ENCODE measurements around the gene TCAP. TPM values are rescaled to one million over a fixed set of nuclear protein-coding genes. Genes with fewer than 3 reads are reported as not detected.

The TCAP gene
- polyA plus RNA-seq, 3 donors = 1.3 TPM; not detected in 2

DNA sequence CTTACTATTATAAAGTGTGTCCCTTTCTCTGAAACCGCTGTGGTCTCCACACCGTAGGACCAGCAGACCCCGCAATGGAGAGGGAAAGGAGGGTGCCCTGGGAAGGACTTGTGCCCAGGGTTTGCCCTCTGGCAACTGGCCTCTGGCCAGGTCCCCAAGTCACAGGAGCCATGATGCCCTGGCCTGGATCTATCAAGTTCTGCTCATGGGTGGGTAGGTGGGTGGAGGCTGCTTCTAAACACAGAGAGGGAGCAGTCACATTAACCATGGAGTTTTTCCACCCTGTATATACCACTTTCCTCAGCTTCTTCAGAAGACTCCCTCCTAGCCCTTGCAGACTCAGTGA lies 48.1 kb upstream of the TCAP start:
- no peak for DNase-seq
- peaks cover 0 to 3% (median 0%) of the 10 kb centered on the region in 7 donors for H3K9me3 Mint-ChIP-seq
- no peaks in the 10 kb centered on the region for H3K36me3 Mint-ChIP-seq
- H2AFZ ChIP-seq (ENCODE audit: insufficient read depth, low read depth, low read length, poor library complexity, severe bottlenecking) = peak overlapping the region; percentile 77
- H3K27me3 ChIP-seq (ENCODE audit: control insufficient read depth in 2 of 2, insufficient read depth in 2 of 2, low read length in 2 of 2) = peaks cover 9 to 51% of the 10 kb centered on the region in 2 donors
- intact Hi-C loops (cut with micrococcal nuclease) = no loop called here
- H4K20me1 ChIP-seq (ENCODE audit: insufficient read depth, low read length) = no peaks in the 10 kb centered on the region
- peaks cover 42 to 84% (median 66%) of the 10 kb centered on the region in 3 donors for H3K27me3 Mint-ChIP-seq (ENCODE audit: low read depth in 3 of 3)
- peak overlapping the region in 1 of 3 experiments; percentile 79 for H3K4me3 ChIP-seq (replicated peaks in 1 of 3; ENCODE audit: low read depth in 2 of 3, low read length in 3 of 3)
- H3K36me3 ChIP-seq (replicated peaks in 1 of 2; ENCODE audit: control insufficient read depth in 1 of 2, insufficient read depth in 2 of 2, low read length in 2 of 2) = no peaks in the 10 kb centered on the region
- H3K4me3 Mint-ChIP-seq = peak overlapping the region; percentile 70 to 73
- peak overlapping the region; percentile 84 for H3K4me2 ChIP-seq (replicated peaks; ENCODE audit: extremely low read depth, low read length, poor library complexity, severe bottlenecking)
- H3K4me1 Mint-ChIP-seq = peaks cover 15% of the 10 kb centered on the region
- no peak overlapping the region for H3K27ac ChIP-seq (ENCODE audit: low read depth in 1 of 2, low read length in 2 of 2)
- 40% methylated on average over 1 of the region's 3 CpGs for WGBS (ENCODE audit: insufficient coverage)
- H3K4me1 ChIP-seq (ENCODE audit: control insufficient read depth in 1 of 2, insufficient read depth in 2 of 2, low read length in 2 of 2) = peaks cover 13 to 17% of the 10 kb centered on the region in 2 donors
- H3K9me3 ChIP-seq (replicated peaks in 1 of 2; ENCODE audit: control insufficient read depth in 1 of 2, insufficient read depth in 1 of 2, low read length in 2 of 2) = no peaks in the 10 kb centered on the region
- no peak for TF ChIP-seq CTCF (IDR thresholded peaks at IDR 0.05)
- peak overlapping the region in 1 of 7 donors; percentile 57 for H3K27ac Mint-ChIP-seq
- no peaks in the 10 kb centered on the region for H3K79me2 ChIP-seq (ENCODE audit: insufficient read depth, low read length)
- H3K9ac ChIP-seq (ENCODE audit: insufficient read depth, low read length, poor library complexity, severe bottlenecking) = no peak overlapping the region

GRCh38 chr17:39617446-39618245 lies 47.5 kb upstream of the TCAP start:
- H3K4me1 Mint-ChIP-seq = peaks cover 19% of the 10 kb centered on the region
- peak overlapping the region; percentile 79 to 92 for H3K4me3 Mint-ChIP-seq
- no peaks in the 10 kb centered on the region for H3K9me3 ChIP-seq (replicated peaks in 1 of 2; ENCODE audit: control insufficient read depth in 1 of 2, insufficient read depth in 1 of 2, low read length in 2 of 2)
- H3K4me2 ChIP-seq (replicated peaks; ENCODE audit: extremely low read depth, low read length, poor library complexity, severe bottlenecking) = peak overlapping the region; percentile 84
- H3K36me3 ChIP-seq (replicated peaks in 1 of 2; ENCODE audit: control insufficient read depth in 1 of 2, insufficient read depth in 2 of 2, low read length in 2 of 2) = no peaks in the 10 kb centered on the region
- peak overlapping the region in 2 of 3 experiments; percentile 48 to 79 for H3K4me3 ChIP-seq (replicated peaks in 1 of 3; ENCODE audit: low read depth in 2 of 3, low read length in 3 of 3)
- TF ChIP-seq CTCF (IDR thresholded peaks at IDR 0.05) = no peak
- H4K20me1 ChIP-seq (ENCODE audit: insufficient read depth, low read length) = no peaks in the 10 kb centered on the region
- H3K36me3 Mint-ChIP-seq = no peaks in the 10 kb centered on the region
- H3K27ac Mint-ChIP-seq = peak overlapping the region in 1 of 7 donors; percentile 57
- H3K9ac ChIP-seq (ENCODE audit: insufficient read depth, low read length, poor library complexity, severe bottlenecking) = no peak overlapping the region
- WGBS (ENCODE audit: insufficient coverage) = under 1% methylated on average over 77 of the region's 79 CpGs
- H3K4me1 ChIP-seq (ENCODE audit: control insufficient read depth in 1 of 2, insufficient read depth in 2 of 2, low read length in 2 of 2) = peaks cover 16 to 22% of the 10 kb centered on the region in 2 donors
- DNase-seq = peak in 2 of 3 donors; percentile 33 to 38
- H3K27me3 ChIP-seq (ENCODE audit: control insufficient read depth in 2 of 2, insufficient read depth in 2 of 2, low read length in 2 of 2) = peaks cover 9 to 51% of the 10 kb centered on the region in 2 donors
- H2AFZ ChIP-seq (ENCODE audit: insufficient read depth, low read depth, low read length, poor library complexity, severe bottlenecking) = peak overlapping the region; percentile 77
- H3K9me3 Mint-ChIP-seq = peaks cover 0 to 3% (median 0%) of the 10 kb centered on the region in 7 donors
- H3K79me2 ChIP-seq (ENCODE audit: insufficient read depth, low read length) = no peaks in the 10 kb centered on the region
- H3K27ac ChIP-seq (ENCODE audit: low read depth in 1 of 2, low read length in 2 of 2) = no peak overlapping the region
- peaks cover 44 to 86% (median 71%) of the 10 kb centered on the region in 3 donors for H3K27me3 Mint-ChIP-seq (ENCODE audit: low read depth in 3 of 3)
- intact Hi-C loops (cut with micrococcal nuclease) = no loop called here
